Panc1 (cell line): ENCODE data around the gene ATOH8.

Source experiments
- TF ChIP-seq, protein P1 (sequence below): fragments of 450-650 bp; IDR thresholded peaks from 2 replicates; pipeline ENCODE4 v1.5.1; 2017; ENCODE audit warnings: mild to moderate bottlenecking
- TF ChIP-seq, protein P2 (sequence below), 2 experiments: IDR thresholded peaks; 2 replicates each; pipeline ENCODE4 v1.6.1; 2011 to 2012; ENCODE audit warnings: low read depth in 2 of 2, control low read depth in 1 of 2, low read length in 1 of 2, mild to moderate bottlenecking in 1 of 2, moderate library complexity in 1 of 2; ENCODE audit not compliant: insufficient read depth in 1 of 2

DNA sequence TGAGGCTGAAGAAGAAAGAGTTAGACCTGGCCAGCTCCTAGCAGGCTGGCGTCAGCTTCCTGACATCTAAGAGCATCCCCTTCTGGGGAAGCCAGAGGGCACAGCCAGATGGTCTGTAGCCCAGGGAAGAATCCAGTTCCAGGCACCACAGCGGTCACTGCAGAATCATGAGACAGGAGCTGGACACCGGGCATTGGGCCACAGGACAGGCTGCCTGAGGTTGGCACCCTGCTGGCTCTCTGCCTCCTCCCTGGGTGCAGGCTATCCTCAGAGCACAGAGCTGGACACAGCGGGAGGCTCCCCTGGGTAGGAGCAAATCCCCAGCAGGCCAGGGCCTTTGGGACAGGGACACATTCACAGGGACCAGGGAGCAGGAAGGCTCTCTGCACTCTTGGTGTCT is 19.8 kb upstream of the ATOH8 start:
- TF ChIP-seq, protein P1, sequence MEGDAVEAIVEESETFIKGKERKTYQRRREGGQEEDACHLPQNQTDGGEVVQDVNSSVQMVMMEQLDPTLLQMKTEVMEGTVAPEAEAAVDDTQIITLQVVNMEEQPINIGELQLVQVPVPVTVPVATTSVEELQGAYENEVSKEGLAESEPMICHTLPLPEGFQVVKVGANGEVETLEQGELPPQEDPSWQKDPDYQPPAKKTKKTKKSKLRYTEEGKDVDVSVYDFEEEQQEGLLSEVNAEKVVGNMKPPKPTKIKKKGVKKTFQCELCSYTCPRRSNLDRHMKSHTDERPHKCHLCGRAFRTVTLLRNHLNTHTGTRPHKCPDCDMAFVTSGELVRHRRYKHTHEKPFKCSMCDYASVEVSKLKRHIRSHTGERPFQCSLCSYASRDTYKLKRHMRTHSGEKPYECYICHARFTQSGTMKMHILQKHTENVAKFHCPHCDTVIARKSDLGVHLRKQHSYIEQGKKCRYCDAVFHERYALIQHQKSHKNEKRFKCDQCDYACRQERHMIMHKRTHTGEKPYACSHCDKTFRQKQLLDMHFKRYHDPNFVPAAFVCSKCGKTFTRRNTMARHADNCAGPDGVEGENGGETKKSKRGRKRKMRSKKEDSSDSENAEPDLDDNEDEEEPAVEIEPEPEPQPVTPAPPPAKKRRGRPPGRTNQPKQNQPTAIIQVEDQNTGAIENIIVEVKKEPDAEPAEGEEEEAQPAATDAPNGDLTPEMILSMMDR: no peak
- TF ChIP-seq, protein P2, sequence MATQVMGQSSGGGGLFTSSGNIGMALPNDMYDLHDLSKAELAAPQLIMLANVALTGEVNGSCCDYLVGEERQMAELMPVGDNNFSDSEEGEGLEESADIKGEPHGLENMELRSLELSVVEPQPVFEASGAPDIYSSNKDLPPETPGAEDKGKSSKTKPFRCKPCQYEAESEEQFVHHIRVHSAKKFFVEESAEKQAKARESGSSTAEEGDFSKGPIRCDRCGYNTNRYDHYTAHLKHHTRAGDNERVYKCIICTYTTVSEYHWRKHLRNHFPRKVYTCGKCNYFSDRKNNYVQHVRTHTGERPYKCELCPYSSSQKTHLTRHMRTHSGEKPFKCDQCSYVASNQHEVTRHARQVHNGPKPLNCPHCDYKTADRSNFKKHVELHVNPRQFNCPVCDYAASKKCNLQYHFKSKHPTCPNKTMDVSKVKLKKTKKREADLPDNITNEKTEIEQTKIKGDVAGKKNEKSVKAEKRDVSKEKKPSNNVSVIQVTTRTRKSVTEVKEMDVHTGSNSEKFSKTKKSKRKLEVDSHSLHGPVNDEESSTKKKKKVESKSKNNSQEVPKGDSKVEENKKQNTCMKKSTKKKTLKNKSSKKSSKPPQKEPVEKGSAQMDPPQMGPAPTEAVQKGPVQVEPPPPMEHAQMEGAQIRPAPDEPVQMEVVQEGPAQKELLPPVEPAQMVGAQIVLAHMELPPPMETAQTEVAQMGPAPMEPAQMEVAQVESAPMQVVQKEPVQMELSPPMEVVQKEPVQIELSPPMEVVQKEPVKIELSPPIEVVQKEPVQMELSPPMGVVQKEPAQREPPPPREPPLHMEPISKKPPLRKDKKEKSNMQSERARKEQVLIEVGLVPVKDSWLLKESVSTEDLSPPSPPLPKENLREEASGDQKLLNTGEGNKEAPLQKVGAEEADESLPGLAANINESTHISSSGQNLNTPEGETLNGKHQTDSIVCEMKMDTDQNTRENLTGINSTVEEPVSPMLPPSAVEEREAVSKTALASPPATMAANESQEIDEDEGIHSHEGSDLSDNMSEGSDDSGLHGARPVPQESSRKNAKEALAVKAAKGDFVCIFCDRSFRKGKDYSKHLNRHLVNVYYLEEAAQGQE (IDR thresholded peaks at IDR 0.05; ENCODE audit: insufficient read depth in 1 of 2, low read depth in 2 of 2, low read length in 1 of 2): no peak
